ENCODE measurements around the gene PARP9. TPM values are rescaled to one million over a fixed set of nuclear protein-coding genes. Genes with fewer than 3 reads are reported as not detected.
"Not testable (repeated sequence)": the region's sequence is repeated elsewhere in the genome, so short reads cannot be mapped to it uniquely, and the experiment has no call there.

PARP9 gene
- total RNA-seq, 1 donor from 2014 or later = 2.7 TPM

- Mint-ChIP-seq H3K36me3 (ENCODE audit: low read depth, unreplicated experiment) (no peaks in the 10 kb centered on the region), H3K9me3 (ENCODE audit: unreplicated experiment) (peaks cover 4% of the 10 kb centered on the region), H3K27me3 (ENCODE audit: unreplicated experiment) (no peaks in the 10 kb centered on the region), H3K27ac (ENCODE audit: unreplicated experiment) (no peak within 1 kb of the TSS), H3K4me3 (ENCODE audit: unreplicated experiment) (peak within 1 kb of the TSS; percentile 84), H3K4me1 (ENCODE audit: unreplicated experiment) (no peaks in the 10 kb centered on the region)
- no peak for TF ChIP-seq CTCF (IDR thresholded peaks at IDR 0.05; ENCODE audit: unreplicated experiment)
- peak; percentile 12 for DNase-seq (ENCODE audit: low spot score)
These were observed 13.4 kb upstream of the PARP9 start, which contains the start of gene PARP15 for GRCh38 chr3:122577409-122578031. TSS of gene PARP15 (plus strand) at chr3:122577650. CDS start at chr3:122577668, 18 bp downstream.

- H3K27ac Mint-ChIP-seq (ENCODE audit: unreplicated experiment) = no peak overlapping the region
- no peaks in the 10 kb centered on the region for H3K36me3 Mint-ChIP-seq (ENCODE audit: low read depth, unreplicated experiment)
- no peaks in the 10 kb centered on the region for H3K27me3 Mint-ChIP-seq (ENCODE audit: unreplicated experiment)
- no peak for DNase-seq (ENCODE audit: low spot score)
- no peaks in the 10 kb centered on the region for H3K4me1 Mint-ChIP-seq (ENCODE audit: unreplicated experiment)
- H3K4me3 Mint-ChIP-seq (ENCODE audit: unreplicated experiment) = no peak overlapping the region
- H3K9me3 Mint-ChIP-seq (ENCODE audit: unreplicated experiment) = no peaks in the 10 kb centered on the region
- TF ChIP-seq CTCF (IDR thresholded peaks at IDR 0.05; ENCODE audit: unreplicated experiment) = no peak
These were observed 12.3 kb upstream of the PARP9 start for GRCh38 chr3:122576174-122576940.

- H3K27ac Mint-ChIP-seq (ENCODE audit: unreplicated experiment) = no peak overlapping the region
- TF ChIP-seq CTCF (IDR thresholded peaks at IDR 0.05; ENCODE audit: unreplicated experiment) = no peak
- no peaks in the 10 kb centered on the region for H3K36me3 Mint-ChIP-seq (ENCODE audit: low read depth, unreplicated experiment)
- H3K27me3 Mint-ChIP-seq (ENCODE audit: unreplicated experiment) = no peaks in the 10 kb centered on the region
- H3K9me3 Mint-ChIP-seq (ENCODE audit: unreplicated experiment) = no peaks in the 10 kb centered on the region
- peaks cover 12% of the 10 kb centered on the region for H3K4me1 Mint-ChIP-seq (ENCODE audit: unreplicated experiment)
- H3K4me3 Mint-ChIP-seq (ENCODE audit: unreplicated experiment) = no peak overlapping the region
- DNase-seq (ENCODE audit: low spot score) = no peak
These were observed 8.9 kb upstream of the PARP9 start for GRCh38 chr3:122572940-122573412.

GRCh38 chr3:122568755-122569154 lies 4.7 kb upstream of the PARP9 start:
- no peak overlapping the region for H3K4me3 Mint-ChIP-seq (ENCODE audit: unreplicated experiment)
- peaks cover 1% of the 10 kb centered on the region for H3K27me3 Mint-ChIP-seq (ENCODE audit: unreplicated experiment)
- H3K36me3 Mint-ChIP-seq (ENCODE audit: low read depth, unreplicated experiment) = no peaks in the 10 kb centered on the region
- H3K9me3 Mint-ChIP-seq (ENCODE audit: unreplicated experiment) = no peaks in the 10 kb centered on the region
- no peak overlapping the region for H3K27ac Mint-ChIP-seq (ENCODE audit: unreplicated experiment)
- H3K4me1 Mint-ChIP-seq (ENCODE audit: unreplicated experiment) = peaks cover 19% of the 10 kb centered on the region
- DNase-seq (ENCODE audit: low spot score) = no peak
- TF ChIP-seq CTCF (IDR thresholded peaks at IDR 0.05; ENCODE audit: unreplicated experiment) = no peak

- H3K4me1 Mint-ChIP-seq (ENCODE audit: unreplicated experiment) = peaks cover 21% of the 10 kb centered on the region
- not testable (repeated sequence) for H3K9me3 Mint-ChIP-seq (ENCODE audit: unreplicated experiment); H3K4me3 Mint-ChIP-seq (ENCODE audit: unreplicated experiment); H3K27me3 Mint-ChIP-seq (ENCODE audit: unreplicated experiment); H3K27ac Mint-ChIP-seq (ENCODE audit: unreplicated experiment); H3K36me3 Mint-ChIP-seq (ENCODE audit: low read depth, unreplicated experiment); DNase-seq (ENCODE audit: low spot score)
These were observed 4.0 kb upstream of the PARP9 start for GRCh38 chr3:122568131-122568530.

All from endothelial cell (in vitro differentiated cells).